ENCODE results near the gene OXCT1.
"Not testable (repeated sequence)": the region's sequence is repeated elsewhere in the genome, so short reads cannot be mapped to it uniquely, and the experiment has no call there.

Gene OXCT1

GRCh38 chr5:41821051-41821450 lies 49.2 kb downstream of the OXCT1 start:
- no peak for DNase-seq

- no peak for DNase-seq
Measured at GRCh38 chr5:41820150-41820549, 50.1 kb downstream of the OXCT1 start.

GRCh38 chr5:41817625-41818301 lies 52.5 kb downstream of the OXCT1 start:
- DNase-seq = no peak

GRCh38 chr5:41815663-41816229 lies 54.5 kb downstream of the OXCT1 start:
- DNase-seq = no peak

GRCh38 chr5:41815261-41815660 lies 55.0 kb downstream of the OXCT1 start:
- no peak for DNase-seq

- DNase-seq = not testable (repeated sequence)
Measured at GRCh38 chr5:41814306-41814705, 55.9 kb downstream of the OXCT1 start.

- no peak for DNase-seq
Measured at GRCh38 chr5:41812156-41812555, 58.1 kb downstream of the OXCT1 start.

- DNase-seq = no peak
Measured at GRCh38 chr5:41809128-41809527, 61.1 kb downstream of the OXCT1 start.

- DNase-seq = no peak
Measured at GRCh38 chr5:41808294-41808693, 61.9 kb downstream of the OXCT1 start.

- no peak for DNase-seq
Measured at GRCh38 chr5:41797662-41798061, 72.6 kb downstream of the OXCT1 start.

- no peak for DNase-seq
Measured at GRCh38 chr5:41796061-41796460, 74.2 kb downstream of the OXCT1 start.

- DNase-seq = no peak
Measured at GRCh38 chr5:41795125-41795524, 75.1 kb downstream of the OXCT1 start.

- peak in 1 of 2 experiments; percentile 14 for DNase-seq
Measured at GRCh38 chr5:41794471-41794870, 75.8 kb downstream of the OXCT1 start.

- DNase-seq = peak in 1 of 2 experiments; percentile 54
Measured at GRCh38 chr5:41793141-41793770, 77.0 kb downstream of the OXCT1 start.

- DNase-seq = peak; percentile 19 to 69
Measured at GRCh38 chr5:41790038-41790776, 80.0 kb downstream of the OXCT1 start.

GRCh38 chr5:41789434-41789833 lies 80.8 kb downstream of the OXCT1 start:
- no peak for DNase-seq

- DNase-seq = no peak
Measured at GRCh38 chr5:41788941-41789368, 81.3 kb downstream of the OXCT1 start.

- DNase-seq = no peak
Measured at GRCh38 chr5:41787265-41787664, 83.0 kb downstream of the OXCT1 start.

GRCh38 chr5:41785061-41785460 lies 85.2 kb downstream of the OXCT1 start:
- no peak for DNase-seq

- no peak for DNase-seq
Measured at GRCh38 chr5:41778410-41778809, 91.8 kb downstream of the OXCT1 start.

- no peak for DNase-seq
Measured at GRCh38 chr5:41776435-41776834, 93.8 kb downstream of the OXCT1 start.

- DNase-seq = no peak
Measured at GRCh38 chr5:41773799-41774198, 96.4 kb downstream of the OXCT1 start.

GRCh38 chr5:41772785-41773442 lies 97.3 kb downstream of the OXCT1 start:
- no peak for DNase-seq

Data from NCI-H1930 (cell line).